HFFc6 (cell line): ENCODE results near the gene TMEM132D. TPM values are rescaled to one million over a fixed set of nuclear protein-coding genes. Genes with fewer than 3 reads are reported as not detected.

Experiments
- DNase-seq: peaks from one replicate; pipeline ENCODE4 v3.0.0-alpha.2; 2018
- H3K27ac Mint-ChIP-seq: 2 replicates; pipeline ENCODE4 v1.8.0; 2020; ENCODE audit warnings: mild to moderate bottlenecking, mixed read lengths
- H3K27me3 Mint-ChIP-seq: 2 replicates; pipeline ENCODE4 v1.8.0; 2021; ENCODE audit warnings: mild to moderate bottlenecking, moderate library complexity, mixed read lengths; ENCODE audit not compliant: insufficient read depth
- H3K36me3 Mint-ChIP-seq: 2 replicates; pipeline ENCODE4 v1.8.0; 2021; ENCODE audit warnings: low read depth, mixed read lengths
- H3K4me1 Mint-ChIP-seq: 2 replicates; pipeline ENCODE4 v1.8.0; 2020; ENCODE audit warnings: low read depth, mixed read lengths
- H3K4me3 Mint-ChIP-seq: 2 replicates; pipeline ENCODE4 v1.8.0; 2020; ENCODE audit warnings: mild to moderate bottlenecking, moderate library complexity, mixed read lengths
- H3K9me3 Mint-ChIP-seq: 2 replicates; pipeline ENCODE4 v1.8.0; 2020; ENCODE audit warnings: mild to moderate bottlenecking, mixed read lengths
- CTCF ChIP-seq: fragments of 200-600 bp; sonication (generic); IDR thresholded peaks from 2 replicates; pipeline ENCODE4 v1.5.0; 2021; ENCODE audit warnings: antibody characterized with exemption, mild to moderate bottlenecking
- total RNA-seq, 6 experiments: library from RNA; stranded (reverse); fragmentation: NEBNext Ultra II Directional; extraction: Animal tissue kit (Norgen Biotek cat#: 25700); gene quantifications; 2 replicates in 1 of 6; 3 replicates in 5 of 6; pipeline ENCODE4 v1.2.3, GENCODE V29; 2021

Gene TMEM132D
- total RNA-seq, 6 experiments from 2014 or later, result not detected

- Mint-ChIP-seq H3K4me1 (no peaks in the 10 kb centered on the region), H3K27me3 (no peaks in the 10 kb centered on the region), H3K9me3 (peaks cover 48% of the 10 kb centered on the region), H3K27ac (no peak overlapping the region), H3K4me3 (no peak overlapping the region), H3K36me3 (no peaks in the 10 kb centered on the region)
- DNase-seq, result no peak
- TF ChIP-seq CTCF, result no peak
Measured at GRCh38 chr12:129847063-129847462, 56.8 kb downstream of the TMEM132D start.

GRCh38 chr12:129844662-129845220, 59.1 kb downstream of the TMEM132D start:
- DNase-seq, result no peak
- H3K9me3 Mint-ChIP-seq, result peaks cover 45% of the 10 kb centered on the region
- no peak overlapping the region for H3K4me3 Mint-ChIP-seq
- H3K27me3 Mint-ChIP-seq, result no peaks in the 10 kb centered on the region
- TF ChIP-seq CTCF, result no peak
- no peaks in the 10 kb centered on the region for H3K4me1 Mint-ChIP-seq
- no peak overlapping the region for H3K27ac Mint-ChIP-seq
- H3K36me3 Mint-ChIP-seq, result no peaks in the 10 kb centered on the region

- no peaks in the 10 kb centered on the region for H3K4me1 Mint-ChIP-seq
- TF ChIP-seq CTCF, result no peak
- no peak for DNase-seq
- H3K27me3 Mint-ChIP-seq, result no peaks in the 10 kb centered on the region
- peaks cover 39% of the 10 kb centered on the region for H3K9me3 Mint-ChIP-seq
- H3K27ac Mint-ChIP-seq, result no peak overlapping the region
- H3K36me3 Mint-ChIP-seq, result no peaks in the 10 kb centered on the region
- no peak overlapping the region for H3K4me3 Mint-ChIP-seq
Measured at GRCh38 chr12:129841251-129841650, 62.6 kb downstream of the TMEM132D start.

DNA sequence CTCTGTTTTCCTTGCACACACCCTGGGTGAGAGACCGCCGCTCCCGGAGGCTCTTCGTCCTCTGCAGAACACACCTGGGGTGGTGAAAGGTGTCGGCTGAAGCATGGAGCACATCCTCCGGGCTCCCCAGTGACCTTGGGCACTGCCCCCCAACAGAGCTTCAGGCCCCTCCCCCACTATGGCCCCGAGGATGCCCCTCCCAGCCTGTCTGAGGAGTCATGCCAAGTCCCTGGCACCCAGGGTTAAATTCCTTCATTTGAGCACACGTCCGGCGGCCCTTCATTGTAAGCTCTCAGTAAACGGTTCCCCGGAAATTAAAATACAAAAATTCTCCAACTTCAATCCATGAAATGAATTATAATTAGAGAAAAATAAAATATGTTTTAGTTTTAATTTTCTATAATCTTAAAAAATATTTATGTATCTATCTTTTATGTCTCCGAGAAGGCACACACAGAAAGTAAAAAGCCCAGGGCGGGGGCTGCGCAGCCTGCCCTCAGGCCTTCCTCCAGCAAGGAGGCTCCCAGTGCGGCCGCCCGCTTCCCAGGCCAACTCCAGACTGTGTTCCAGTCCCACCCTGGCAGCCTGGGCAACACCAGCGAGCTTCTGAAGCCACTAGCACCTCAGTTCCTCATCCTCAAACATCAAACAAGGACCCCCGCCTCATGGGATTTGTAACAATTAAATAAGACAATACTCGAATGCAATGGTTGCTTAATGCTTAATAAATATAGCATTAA, 63.5 kb downstream of the TMEM132D start:
- Mint-ChIP-seq H3K4me3 (no peak overlapping the region), H3K9me3 (peaks cover 35% of the 10 kb centered on the region), H3K27ac (no peak overlapping the region), H3K4me1 (no peaks in the 10 kb centered on the region), H3K27me3 (no peaks in the 10 kb centered on the region), H3K36me3 (no peaks in the 10 kb centered on the region)
- no peak for DNase-seq
- TF ChIP-seq CTCF, result no peak

DNA sequence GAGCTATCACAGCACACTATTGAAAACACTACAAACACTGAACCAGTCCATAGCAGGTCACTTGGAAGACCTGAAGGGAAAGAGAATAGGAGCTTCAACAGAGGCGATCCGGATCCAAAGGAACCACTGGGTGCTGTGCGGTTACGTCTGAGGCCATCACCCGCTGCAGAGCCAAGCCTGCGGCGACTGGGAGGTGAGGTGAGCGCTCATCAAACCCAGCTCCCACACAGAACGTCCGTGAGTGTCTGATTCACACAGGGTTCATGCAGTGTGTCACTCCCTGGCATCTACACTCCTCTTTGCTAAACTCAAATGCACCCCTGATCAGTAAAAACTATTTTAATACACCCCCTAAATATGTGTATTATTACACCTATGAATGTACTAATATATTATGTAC, 64.1 kb downstream of the TMEM132D start:
- peaks cover 37% of the 10 kb centered on the region for H3K9me3 Mint-ChIP-seq
- H3K36me3 Mint-ChIP-seq, result no peaks in the 10 kb centered on the region
- H3K27me3 Mint-ChIP-seq, result no peaks in the 10 kb centered on the region
- TF ChIP-seq CTCF, result no peak
- no peak for DNase-seq
- H3K4me1 Mint-ChIP-seq, result no peaks in the 10 kb centered on the region
- no peak overlapping the region for H3K4me3 Mint-ChIP-seq
- no peak overlapping the region for H3K27ac Mint-ChIP-seq
